GM12878 (cell line): ENCODE data around the gene GRIK4. TPM values are rescaled to one million over a fixed set of nuclear protein-coding genes. Genes with fewer than 3 reads are reported as not detected.
A peak's percentile ranks its signal among the peaks of the same experiment; 100 is the strongest.

Experiments
- ATF7 ChIP-seq: fragments of 450-650 bp; IDR thresholded peaks from 2 replicates; pipeline ENCODE4 v1.6.1; 2016; ENCODE audit warnings: low read depth, mild to moderate bottlenecking
- ESRRA ChIP-seq: IDR thresholded peaks from 2 replicates; pipeline ENCODE4 v1.6.1; 2012; ENCODE audit warnings: mild to moderate bottlenecking, low read length, improper control_type of control experiment
- EZH2 ChIP-seq: IDR thresholded peaks from 2 replicates; pipeline ENCODE4 v1.6.1; 2012; ENCODE audit warnings: low read depth, mild to moderate bottlenecking, control low read depth, inconsistent platforms, low read length, borderline replicate concordance; ENCODE audit not compliant: control insufficient read depth
- FOS ChIP-seq: IDR thresholded peaks from 3 replicates; pipeline ENCODE4 v1.6.1; 2011; ENCODE audit warnings: borderline replicate concordance; ENCODE audit not compliant: insufficient read length; ENCODE audit errors: extremely low read depth
- IRF3 ChIP-seq: fragments of 450-650 bp; IDR thresholded peaks from 2 replicates; pipeline ENCODE4 v1.6.1; 2014; ENCODE audit warnings: mild to moderate bottlenecking
- IRF4 ChIP-seq: IDR thresholded peaks from 2 replicates; pipeline ENCODE4 v1.6.1; 2011; ENCODE audit warnings: low read depth, low read length
- NR2C1 ChIP-seq: fragments of 450-650 bp; IDR thresholded peaks from 2 replicates; pipeline ENCODE4 v1.6.1; 2017; ENCODE audit warnings: antibody characterized with exemption, mild to moderate bottlenecking, moderate library complexity
- NR2F1 ChIP-seq: fragments of 450-650 bp; conservative IDR thresholded peaks from 2 replicates; pipeline ENCODE4 v1.6.1; 2017; ENCODE audit warnings: mild to moderate bottlenecking
- POLR2AphosphoS2 ChIP-seq: IDR thresholded peaks from 2 replicates; pipeline ENCODE4 v1.6.1; 2011; ENCODE audit warnings: low read depth, mild to moderate bottlenecking, low read length, improper control_type of control experiment, moderate library complexity
- PRDM15 ChIP-seq: fragments of 450-650 bp; formaldehyde crosslinking; IDR thresholded peaks from 2 replicates; pipeline ENCODE4 v1.4.0; 2020; ENCODE audit warnings: mild to moderate bottlenecking, moderate library complexity
- RCOR1 ChIP-seq: conservative IDR thresholded peaks from 2 replicates; pipeline ENCODE4 v1.6.1; 2012; ENCODE audit warnings: low read depth, low read length, improper control_type of control experiment
- RELA ChIP-seq: fragments of 450-650 bp; IDR thresholded peaks from 2 replicates; pipeline ENCODE4 v1.8.0; 2014; ENCODE audit warnings: borderline replicate concordance; ENCODE audit not compliant: partially characterized antibody
- RUNX3 ChIP-seq: IDR thresholded peaks from 2 replicates; pipeline ENCODE4 v1.6.1; 2012; ENCODE audit warnings: low read length, inconsistent platforms
- SRF ChIP-seq, 2 experiments: IDR thresholded peaks; 2 replicates each; pipeline ENCODE4 v1.6.1; 2011; ENCODE audit warnings: low read depth in 2 of 2, low read length in 2 of 2, mild to moderate bottlenecking in 1 of 2, moderate library complexity in 1 of 2
- ZNF24 ChIP-seq: fragments of 450-650 bp; IDR thresholded peaks from 2 replicates; pipeline ENCODE4 v1.6.1; 2017; ENCODE audit warnings: antibody characterized with exemption, mild to moderate bottlenecking
- ZNF384 ChIP-seq: IDR thresholded peaks from 2 replicates; pipeline ENCODE4 v1.6.1; 2012; ENCODE audit warnings: low read depth, mild to moderate bottlenecking, low read length, improper control_type of control experiment, borderline replicate concordance
- polyA plus RNA-seq, 11 experiments: library from polyadenylated mRNA; depleted of rRNA in 4 of 11; unstranded in 6 of 11; stranded (reverse) in 5 of 11; fragments of >200 nt; fragmentation: Nextera tagmentation in 4 of 11; fragmentation: Illumina TruSeq in 1 of 11; extraction: Ambion mirVana in 4 of 11; extraction: Trizol in 1 of 11; gene quantifications; 1 replicate in 1 of 11; 2 replicates in 10 of 11; pipeline versions ENCODE4 v1.2.1 to v1.2.3, GENCODE V29; 2011 to 2016; ENCODE audit warnings: inconsistent platforms in 2 of 11, missing spikeins in 2 of 11, low read depth in 1 of 11
- total RNA-seq, 4 experiments: library from RNA; depleted of rRNA in 3 of 4; stranded (reverse); fragments of >200 nt in 3 of 4; fragmentation: Illumina TruSeq in 1 of 4; extraction: Trizol in 1 of 4; gene quantifications; 2 replicates each; pipeline versions ENCODE4 v1.2.1 to v1.2.3, GENCODE V29; 2013 to 2021
- TF ChIP-seq, protein P1 (sequence below): IDR thresholded peaks from 2 replicates; pipeline ENCODE4 v1.6.1; 2012; ENCODE audit warnings: low read depth, low read length, improper control_type of control experiment
- TF ChIP-seq, protein P2 (sequence below): IDR thresholded peaks from 2 replicates; pipeline ENCODE4 v1.6.1; 2012; ENCODE audit warnings: improper control_type of control experiment, low read depth, low read length; ENCODE audit not compliant: insufficient replicate concordance

Gene GRIK4
- total and polyA plus RNA-seq, 10 of the 15 experiments (the other 5 are each of a cell fraction or from before 2014, with no cell fraction given): 0.33 to 3.6 (median 0.72) TPM

- TF ChIP-seq PRDM15 (CRISPR knock-in tag) (no peak), RCOR1 (no peak), NR2F1 (peak; percentile 69), IRF3 (no peak; the same call in 1 of the 2 replicates), IRF4 (no peak), ESRRA (no peak), ATF7 (no peak), SRF (IDR thresholded peaks at IDR 0.05; ENCODE audit: low read depth in 2 of 2, low read length in 2 of 2) (no peak), RUNX3 (peak; percentile 77), ZNF24 (no peak), RELA (peak; percentile 83), NR2C1 (peak; percentile 96), FOS (no peak), ZNF384 (no peak), EZH2 (no peak), POLR2AphosphoS2 (no peak)
- TF ChIP-seq, protein P1, sequence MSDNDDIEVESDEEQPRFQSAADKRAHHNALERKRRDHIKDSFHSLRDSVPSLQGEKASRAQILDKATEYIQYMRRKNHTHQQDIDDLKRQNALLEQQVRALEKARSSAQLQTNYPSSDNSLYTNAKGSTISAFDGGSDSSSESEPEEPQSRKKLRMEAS: peak; percentile 98
- TF ChIP-seq, protein P2, sequence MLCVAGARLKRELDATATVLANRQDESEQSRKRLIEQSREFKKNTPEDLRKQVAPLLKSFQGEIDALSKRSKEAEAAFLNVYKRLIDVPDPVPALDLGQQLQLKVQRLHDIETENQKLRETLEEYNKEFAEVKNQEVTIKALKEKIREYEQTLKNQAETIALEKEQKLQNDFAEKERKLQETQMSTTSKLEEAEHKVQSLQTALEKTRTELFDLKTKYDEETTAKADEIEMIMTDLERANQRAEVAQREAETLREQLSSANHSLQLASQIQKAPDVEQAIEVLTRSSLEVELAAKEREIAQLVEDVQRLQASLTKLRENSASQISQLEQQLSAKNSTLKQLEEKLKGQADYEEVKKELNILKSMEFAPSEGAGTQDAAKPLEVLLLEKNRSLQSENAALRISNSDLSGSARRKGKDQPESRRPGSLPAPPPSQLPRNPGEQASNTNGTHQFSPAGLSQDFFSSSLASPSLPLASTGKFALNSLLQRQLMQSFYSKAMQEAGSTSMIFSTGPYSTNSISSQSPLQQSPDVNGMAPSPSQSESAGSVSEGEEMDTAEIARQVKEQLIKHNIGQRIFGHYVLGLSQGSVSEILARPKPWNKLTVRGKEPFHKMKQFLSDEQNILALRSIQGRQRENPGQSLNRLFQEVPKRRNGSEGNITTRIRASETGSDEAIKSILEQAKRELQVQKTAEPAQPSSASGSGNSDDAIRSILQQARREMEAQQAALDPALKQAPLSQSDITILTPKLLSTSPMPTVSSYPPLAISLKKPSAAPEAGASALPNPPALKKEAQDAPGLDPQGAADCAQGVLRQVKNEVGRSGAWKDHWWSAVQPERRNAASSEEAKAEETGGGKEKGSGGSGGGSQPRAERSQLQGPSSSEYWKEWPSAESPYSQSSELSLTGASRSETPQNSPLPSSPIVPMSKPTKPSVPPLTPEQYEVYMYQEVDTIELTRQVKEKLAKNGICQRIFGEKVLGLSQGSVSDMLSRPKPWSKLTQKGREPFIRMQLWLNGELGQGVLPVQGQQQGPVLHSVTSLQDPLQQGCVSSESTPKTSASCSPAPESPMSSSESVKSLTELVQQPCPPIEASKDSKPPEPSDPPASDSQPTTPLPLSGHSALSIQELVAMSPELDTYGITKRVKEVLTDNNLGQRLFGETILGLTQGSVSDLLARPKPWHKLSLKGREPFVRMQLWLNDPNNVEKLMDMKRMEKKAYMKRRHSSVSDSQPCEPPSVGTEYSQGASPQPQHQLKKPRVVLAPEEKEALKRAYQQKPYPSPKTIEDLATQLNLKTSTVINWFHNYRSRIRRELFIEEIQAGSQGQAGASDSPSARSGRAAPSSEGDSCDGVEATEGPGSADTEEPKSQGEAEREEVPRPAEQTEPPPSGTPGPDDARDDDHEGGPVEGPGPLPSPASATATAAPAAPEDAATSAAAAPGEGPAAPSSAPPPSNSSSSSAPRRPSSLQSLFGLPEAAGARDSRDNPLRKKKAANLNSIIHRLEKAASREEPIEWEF: no peak
Observed at GRCh38 chr11:121023848-121024751, 512.6 kb downstream of the GRIK4 start, which contains the start of gene TBCEL (continued).
